ENCODE data around the gene ANKS3. TPM values are rescaled to one million over a fixed set of nuclear protein-coding genes. Genes with fewer than 3 reads are reported as not detected.

Gene ANKS3
- total and polyA plus RNA-seq, 4 donors, result 6.3 to 79.5 (median 29.2) TPM

- H3K27me3 ChIP-seq (ENCODE audit: control insufficient read depth in 1 of 2, insufficient read depth in 2 of 2, low read length in 1 of 2), result no peaks in the 10 kb centered on the region
Observed at GRCh38 chr16:4692460-4693295, 41.4 kb downstream of the ANKS3 start.

DNA sequence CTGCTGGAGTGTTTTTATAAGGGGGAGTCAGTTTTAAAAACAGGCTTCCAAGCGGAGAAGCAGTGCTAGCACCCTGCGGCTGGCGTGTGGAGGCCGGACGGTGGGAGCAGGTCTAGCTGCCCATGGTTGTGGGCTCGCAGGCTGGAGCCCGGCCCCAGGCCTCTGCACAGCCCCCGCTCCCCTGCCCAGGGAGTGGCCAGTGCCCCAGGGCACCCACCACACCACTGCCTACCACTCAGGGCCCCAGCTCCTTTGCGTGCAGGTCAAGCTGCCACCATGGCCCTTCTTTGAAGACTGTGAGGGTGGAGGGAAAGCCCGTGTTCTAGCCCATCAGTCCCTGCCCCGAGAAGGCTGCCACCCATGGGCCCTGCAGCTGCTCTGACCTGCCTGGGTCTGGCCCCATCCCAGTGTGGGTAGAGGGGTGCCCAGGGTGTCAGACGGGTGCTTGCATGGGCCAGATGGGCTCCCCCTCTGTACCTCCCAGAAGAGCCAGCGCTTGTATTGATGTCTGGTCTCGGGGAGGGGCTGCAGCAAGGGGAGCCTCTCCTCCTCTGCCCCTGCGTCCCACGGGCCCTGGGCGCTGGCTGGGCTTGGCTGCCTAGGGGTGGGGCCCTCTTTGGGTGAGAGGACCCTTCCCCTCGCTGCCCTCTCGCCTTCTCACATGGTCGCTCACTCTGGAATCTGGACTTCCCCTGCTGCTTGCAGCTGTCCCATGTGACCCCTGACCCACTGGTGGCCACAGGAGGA lies 42.2 kb downstream of the ANKS3 start:
- H3K9me3 ChIP-seq (ENCODE audit: control insufficient read depth, low read length), result no peaks in the 10 kb centered on the region
- 77 to 81% methylated on average over 18 to 20 of the region's 20 CpGs for WGBS, 2 donors
- H3K4me3 ChIP-seq (ENCODE audit: low read length in 2 of 2), result no peak overlapping the region
- intact Hi-C loops (cut with DNase I), result loop anchor here (5.0 kb wide), 3 partner anchors 75 to 265 kb away; partner anchors contain the start of genes SEC14L5 (in 1 of the 2) and UBALD1 (in 1 of the 2)
- ATAC-seq (ENCODE audit: low FRiP score) (no peak), DNase-seq (peak in 1 of 2 donors; percentile 51)
- H3K27me3 ChIP-seq (ENCODE audit: control insufficient read depth in 1 of 2, insufficient read depth in 2 of 2, low read length in 1 of 2), result no peaks in the 10 kb centered on the region
- H3K36me3 ChIP-seq (ENCODE audit: control insufficient read depth in 1 of 2, insufficient read depth in 2 of 2, low read length in 1 of 2), result no peaks in the 10 kb centered on the region
- no peaks in the 10 kb centered on the region for H3K4me1 ChIP-seq (ENCODE audit: control insufficient read depth in 1 of 2, insufficient read depth in 2 of 2, low read length in 2 of 2)
- no peak overlapping the region for H3K27ac ChIP-seq (ENCODE audit: low read depth in 1 of 2, low read length in 2 of 2)

More at GRCh38 chr16:4692460-4693295, 41.4 kb downstream of the ANKS3 start:
- Histone ChIP-seq H3K4me3 (ENCODE audit: low read length in 2 of 2) (peak overlapping the region; percentile 8 to 38), H3K36me3 (ENCODE audit: control insufficient read depth in 1 of 2, insufficient read depth in 2 of 2, low read length in 1 of 2) (no peaks in the 10 kb centered on the region), H3K27ac (ENCODE audit: low read depth in 1 of 2, low read length in 2 of 2) (peak overlapping the region in 1 of 2 donors; percentile 46), H3K9me3 (ENCODE audit: control insufficient read depth, low read length) (no peaks in the 10 kb centered on the region), H3K4me1 (ENCODE audit: control insufficient read depth in 1 of 2, insufficient read depth in 2 of 2, low read length in 2 of 2) (no peaks in the 10 kb centered on the region)
- ATAC-seq (ENCODE audit: low FRiP score) (peak; percentile 6), DNase-seq (peak in 1 of 2 donors; percentile 50)
- intact Hi-C loops (cut with DNase I), result loop anchor here (1.0 to 5.0 kb wide), 4 partner anchors 75 to 265 kb away; partner anchors contain the start of genes SEC14L5 (in 1 of the 2), UBALD1 (in 1 of the 2) and ZNF500 (in 1 of the 2)
- WGBS, 2 donors, result 11 to 14% methylated on average over 31 of the region's 31 CpGs

DNA sequence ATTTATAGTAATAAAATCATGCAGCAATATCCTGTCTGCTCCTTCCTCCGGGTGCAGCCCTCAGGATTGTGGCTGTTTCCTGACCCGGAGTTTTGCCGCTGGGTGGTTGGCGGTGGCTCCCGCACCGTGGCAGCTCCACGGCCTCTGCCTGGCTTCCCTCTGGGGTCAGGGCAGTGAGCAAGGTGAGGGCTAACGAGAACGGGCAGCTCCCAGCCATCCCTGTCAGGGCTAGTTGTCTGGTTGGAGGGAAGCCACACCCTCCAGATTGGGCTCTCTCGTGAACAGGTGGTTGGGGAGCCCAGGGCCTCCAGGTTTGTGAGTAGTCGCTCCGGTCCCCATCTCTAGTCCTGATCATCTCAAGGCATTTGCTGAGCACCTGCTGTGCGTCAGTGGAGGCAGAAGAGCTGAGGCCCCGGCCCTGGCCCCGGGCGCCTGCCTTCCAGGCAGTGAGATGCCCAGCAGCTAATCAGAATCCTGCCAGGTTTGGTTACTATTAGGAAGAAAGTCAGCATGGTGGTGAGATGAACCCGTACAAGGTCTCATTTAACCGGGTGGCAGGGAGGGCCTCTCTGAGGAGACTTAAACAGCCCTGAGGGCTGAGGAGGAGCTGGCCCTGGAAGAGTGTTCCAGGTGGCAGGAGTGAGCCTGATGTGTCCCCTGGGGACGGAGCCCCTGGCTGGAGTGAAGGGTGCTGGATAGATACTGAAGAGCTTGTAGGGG lies 43.0 kb downstream of the ANKS3 start:
- Histone ChIP-seq H3K36me3 (ENCODE audit: control insufficient read depth in 1 of 2, insufficient read depth in 2 of 2, low read length in 1 of 2) (no peaks in the 10 kb centered on the region), H3K27ac (ENCODE audit: low read depth in 1 of 2, low read length in 2 of 2) (no peak overlapping the region), H3K4me3 (ENCODE audit: low read length in 2 of 2) (no peak overlapping the region), H3K27me3 (ENCODE audit: control insufficient read depth in 1 of 2, insufficient read depth in 2 of 2, low read length in 1 of 2) (no peaks in the 10 kb centered on the region), H3K9me3 (ENCODE audit: control insufficient read depth, low read length) (no peaks in the 10 kb centered on the region), H3K4me1 (ENCODE audit: control insufficient read depth in 1 of 2, insufficient read depth in 2 of 2, low read length in 2 of 2) (no peaks in the 10 kb centered on the region)
- ATAC-seq (ENCODE audit: low FRiP score) (no peak), DNase-seq (peak in 1 of 2 donors; percentile 42)
- WGBS, 2 donors, result 74 to 76% methylated on average over 19 of the region's 19 CpGs
- intact Hi-C loops (cut with DNase I), result loop anchor here (5.0 kb wide), 3 partner anchors 74 to 266 kb away; partner anchors contain the start of genes SEC14L5 (in 1 of the 2) and UBALD1 (in 1 of the 2)

DNA sequence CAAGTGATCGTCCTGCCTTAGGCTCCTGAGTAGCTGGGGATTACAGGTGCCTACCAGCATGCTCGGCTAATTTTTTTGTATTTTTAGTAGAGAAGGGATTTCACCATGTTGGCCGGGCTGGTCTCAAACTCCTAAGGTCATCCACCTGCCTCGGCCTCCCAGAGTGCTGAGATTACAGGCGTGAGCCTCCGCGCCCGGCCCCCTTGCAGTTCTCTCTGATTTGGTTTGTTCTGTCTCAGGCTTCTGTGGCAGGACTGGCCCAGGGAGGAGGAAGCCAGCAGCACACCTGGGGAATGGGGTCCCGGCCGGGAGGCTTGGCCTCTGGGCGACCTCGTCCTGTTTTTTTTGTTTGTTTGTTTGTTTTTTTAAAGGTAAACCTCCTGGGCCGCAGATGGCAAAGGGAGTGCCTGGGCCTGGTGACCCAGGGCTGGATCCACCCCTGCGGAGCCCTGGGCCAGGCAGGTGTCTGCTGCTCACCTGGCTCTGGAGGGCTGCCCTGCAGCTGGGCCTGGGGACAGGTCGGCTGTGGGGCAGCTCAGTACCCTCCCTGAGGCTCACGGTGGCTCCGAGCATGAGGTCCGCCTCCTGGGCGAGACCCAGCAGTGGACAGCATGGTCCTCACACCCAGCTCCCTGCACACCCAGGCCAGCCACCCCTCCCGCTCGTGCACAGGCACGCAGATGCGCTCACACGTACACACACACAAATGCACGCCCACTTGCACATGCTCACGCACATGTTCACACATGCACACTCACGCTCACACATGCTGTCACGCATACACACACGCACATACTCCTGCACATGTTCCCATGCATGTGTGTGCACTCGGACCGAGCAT lies 44.0 kb downstream of the ANKS3 start:
- no peak overlapping the region for H3K4me3 ChIP-seq (ENCODE audit: low read length in 2 of 2)
- H3K9me3 ChIP-seq (ENCODE audit: control insufficient read depth, low read length), result no peaks in the 10 kb centered on the region
- H3K27ac ChIP-seq (ENCODE audit: low read depth in 1 of 2, low read length in 2 of 2), result no peak overlapping the region
- no peak for ATAC-seq (ENCODE audit: low FRiP score)
- no peaks in the 10 kb centered on the region for H3K27me3 ChIP-seq (ENCODE audit: control insufficient read depth in 1 of 2, insufficient read depth in 2 of 2, low read length in 1 of 2)
- H3K36me3 ChIP-seq (ENCODE audit: control insufficient read depth in 1 of 2, insufficient read depth in 2 of 2, low read length in 1 of 2), result no peaks in the 10 kb centered on the region
- no peaks in the 10 kb centered on the region for H3K4me1 ChIP-seq (ENCODE audit: control insufficient read depth in 1 of 2, insufficient read depth in 2 of 2, low read length in 2 of 2)
- WGBS, 2 donors, result 80 to 82% methylated on average over 31 of the region's 31 CpGs
- intact Hi-C loops (cut with DNase I), result loop anchor here (5.0 kb wide), 3 partner anchors 73 to 267 kb away; partner anchors contain the start of genes SEC14L5 (in 1 of the 2) and UBALD1 (in 1 of the 2)
- peak in 1 of 2 donors; percentile 34 for DNase-seq

- DNase-seq (no peak), ATAC-seq (ENCODE audit: low FRiP score) (no peak)
- no peak overlapping the region for H3K27ac ChIP-seq (ENCODE audit: low read depth in 1 of 2, low read length in 2 of 2)
- H3K9me3 ChIP-seq (ENCODE audit: control insufficient read depth, low read length), result no peaks in the 10 kb centered on the region
- no peak overlapping the region for H3K4me3 ChIP-seq (ENCODE audit: low read length in 2 of 2)
- intact Hi-C loops (cut with DNase I), result no loop called here
- peaks cover 0 to 2% of the 10 kb centered on the region in 2 donors for H3K36me3 ChIP-seq (ENCODE audit: control insufficient read depth in 1 of 2, insufficient read depth in 2 of 2, low read length in 1 of 2)
- no peaks in the 10 kb centered on the region for H3K27me3 ChIP-seq (ENCODE audit: control insufficient read depth in 1 of 2, insufficient read depth in 2 of 2, low read length in 1 of 2)
- WGBS, 2 donors, result 86% methylated on average over 21 of the region's 21 CpGs
- no peaks in the 10 kb centered on the region for H3K4me1 ChIP-seq (ENCODE audit: control insufficient read depth in 1 of 2, insufficient read depth in 2 of 2, low read length in 2 of 2)
Observed at GRCh38 chr16:4689091-4689671, 44.9 kb downstream of the ANKS3 start.

DNA sequence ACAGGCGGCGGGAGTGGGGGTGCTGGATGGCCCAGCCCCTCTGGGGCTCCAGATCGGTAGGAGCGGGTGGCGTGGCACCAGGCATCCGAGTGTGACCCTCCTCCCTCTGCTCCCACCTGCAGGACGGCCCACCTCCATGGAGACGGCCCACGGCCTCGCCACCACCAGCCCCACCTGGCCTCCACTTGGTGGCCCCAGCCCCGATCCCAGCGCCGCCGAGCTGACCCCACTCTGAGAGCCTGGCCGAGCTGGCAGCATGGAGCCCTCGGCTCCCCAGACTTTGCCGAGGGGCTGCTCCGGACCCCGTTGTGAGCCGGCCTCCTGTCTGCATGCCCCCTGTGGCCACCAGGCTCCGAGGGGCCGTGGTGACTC lies 45.4 kb downstream of the ANKS3 start:
- ATAC-seq (ENCODE audit: low FRiP score), result no peak
- H3K27ac ChIP-seq (ENCODE audit: low read depth in 1 of 2, low read length in 2 of 2), result no peak overlapping the region
- peaks cover 0 to 2% of the 10 kb centered on the region in 2 donors for H3K36me3 ChIP-seq (ENCODE audit: control insufficient read depth in 1 of 2, insufficient read depth in 2 of 2, low read length in 1 of 2)
- 88 to 91% methylated on average over 22 of the region's 22 CpGs for WGBS, 2 donors
- H3K4me3 ChIP-seq (ENCODE audit: low read length in 2 of 2), result no peak overlapping the region
- DNase-seq, result no peak
- intact Hi-C loops (cut with DNase I), result no loop called here
- H3K9me3 ChIP-seq (ENCODE audit: control insufficient read depth, low read length), result no peaks in the 10 kb centered on the region
- no peaks in the 10 kb centered on the region for H3K4me1 ChIP-seq (ENCODE audit: control insufficient read depth in 1 of 2, insufficient read depth in 2 of 2, low read length in 2 of 2)
- no peaks in the 10 kb centered on the region for H3K27me3 ChIP-seq (ENCODE audit: control insufficient read depth in 1 of 2, insufficient read depth in 2 of 2, low read length in 1 of 2)

DNA sequence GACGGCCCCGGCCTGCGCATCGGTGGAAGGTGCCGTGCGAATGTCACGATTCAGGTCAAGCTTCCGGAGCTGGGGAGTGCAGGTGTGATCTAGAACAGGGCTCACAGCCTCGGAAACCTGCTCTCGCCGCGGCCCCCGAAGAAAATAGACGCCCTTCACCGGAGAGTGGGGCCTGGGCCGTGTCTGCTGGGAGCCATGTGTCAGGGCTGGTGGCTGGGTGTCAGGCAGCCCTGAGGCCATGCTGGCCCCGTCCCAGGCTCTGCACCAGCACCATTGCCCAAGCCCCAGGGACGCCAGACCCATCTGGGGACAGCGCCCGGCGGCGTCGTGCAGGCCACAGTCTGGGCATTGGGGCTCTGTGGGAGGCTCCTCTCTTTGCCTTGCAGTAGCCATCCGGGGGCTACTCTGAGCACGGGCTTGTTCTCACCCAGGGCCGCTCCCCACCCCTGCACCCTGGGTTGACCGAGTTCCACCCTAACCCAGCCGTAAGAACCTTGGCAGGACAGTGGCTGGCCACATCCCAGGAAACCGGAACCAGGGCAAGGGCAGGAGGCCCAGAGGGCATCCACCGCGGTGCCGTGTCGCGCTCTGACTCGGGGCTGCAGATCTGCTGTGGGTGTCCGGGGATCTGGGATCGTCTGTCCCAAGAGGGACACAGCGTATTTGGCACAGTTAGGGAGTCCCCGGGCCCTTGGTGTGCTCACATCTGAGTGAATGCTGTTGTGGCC lies 46.0 kb downstream of the ANKS3 start:
- Histone ChIP-seq H3K4me1 (ENCODE audit: control insufficient read depth in 1 of 2, insufficient read depth in 2 of 2, low read length in 2 of 2) (no peaks in the 10 kb centered on the region), H3K9me3 (ENCODE audit: control insufficient read depth, low read length) (no peaks in the 10 kb centered on the region), H3K27me3 (ENCODE audit: control insufficient read depth in 1 of 2, insufficient read depth in 2 of 2, low read length in 1 of 2) (no peaks in the 10 kb centered on the region), H3K36me3 (ENCODE audit: control insufficient read depth in 1 of 2, insufficient read depth in 2 of 2, low read length in 1 of 2) (peaks cover 0 to 2% of the 10 kb centered on the region in 2 donors), H3K4me3 (ENCODE audit: low read length in 2 of 2) (no peak overlapping the region), H3K27ac (ENCODE audit: low read depth in 1 of 2, low read length in 2 of 2) (no peak overlapping the region)
- intact Hi-C loops (cut with DNase I), result no loop called here
- no peak for DNase-seq
- ATAC-seq (ENCODE audit: low FRiP score), result no peak
- 91% methylated on average over 39 of the region's 39 CpGs for WGBS, 2 donors
